Effector memory CD4-positive, alpha-beta T cell (primary cell): Measurements from ENCODE around the gene ATG9A.

ENCODE experiments used
- DNase-seq, 3 donors: peaks; one replicate each; pipeline ENCODE4 v3.0.0-alpha.2; 2020
- H3K27ac ChIP-seq: 2 replicates; pipeline ENCODE4 v1.7.0; 2013; ENCODE audit warnings: mild to moderate bottlenecking, low read length, moderate library complexity; ENCODE audit not compliant: insufficient read depth, poor library complexity, severe bottlenecking
- H3K27me3 ChIP-seq: replicated peaks from 2 replicates; pipeline ENCODE4 v1.7.0; 2013; ENCODE audit warnings: mild to moderate bottlenecking, low read length; ENCODE audit not compliant: insufficient read depth, control insufficient read depth, poor library complexity, severe bottlenecking
- H3K36me3 ChIP-seq: 2 replicates; pipeline ENCODE4 v1.7.0; 2013; ENCODE audit warnings: mild to moderate bottlenecking, low read length, moderate library complexity; ENCODE audit not compliant: control insufficient read depth, insufficient read depth
- H3K4me1 ChIP-seq: 2 replicates; pipeline ENCODE4 v1.7.0; 2013; ENCODE audit warnings: low read length, mild to moderate bottlenecking; ENCODE audit not compliant: control insufficient read depth, insufficient read depth, poor library complexity, severe bottlenecking
- H3K4me3 ChIP-seq: 2 replicates; pipeline ENCODE4 v1.7.0; 2013; ENCODE audit warnings: low read length, low read depth, mild to moderate bottlenecking; ENCODE audit not compliant: insufficient read depth, poor library complexity, severe bottlenecking
- H3K9me3 ChIP-seq: 2 replicates; pipeline ENCODE4 v1.7.0; 2013; ENCODE audit warnings: mild to moderate bottlenecking, low read length, moderate library complexity; ENCODE audit not compliant: control insufficient read depth

Gene ATG9A

DNA sequence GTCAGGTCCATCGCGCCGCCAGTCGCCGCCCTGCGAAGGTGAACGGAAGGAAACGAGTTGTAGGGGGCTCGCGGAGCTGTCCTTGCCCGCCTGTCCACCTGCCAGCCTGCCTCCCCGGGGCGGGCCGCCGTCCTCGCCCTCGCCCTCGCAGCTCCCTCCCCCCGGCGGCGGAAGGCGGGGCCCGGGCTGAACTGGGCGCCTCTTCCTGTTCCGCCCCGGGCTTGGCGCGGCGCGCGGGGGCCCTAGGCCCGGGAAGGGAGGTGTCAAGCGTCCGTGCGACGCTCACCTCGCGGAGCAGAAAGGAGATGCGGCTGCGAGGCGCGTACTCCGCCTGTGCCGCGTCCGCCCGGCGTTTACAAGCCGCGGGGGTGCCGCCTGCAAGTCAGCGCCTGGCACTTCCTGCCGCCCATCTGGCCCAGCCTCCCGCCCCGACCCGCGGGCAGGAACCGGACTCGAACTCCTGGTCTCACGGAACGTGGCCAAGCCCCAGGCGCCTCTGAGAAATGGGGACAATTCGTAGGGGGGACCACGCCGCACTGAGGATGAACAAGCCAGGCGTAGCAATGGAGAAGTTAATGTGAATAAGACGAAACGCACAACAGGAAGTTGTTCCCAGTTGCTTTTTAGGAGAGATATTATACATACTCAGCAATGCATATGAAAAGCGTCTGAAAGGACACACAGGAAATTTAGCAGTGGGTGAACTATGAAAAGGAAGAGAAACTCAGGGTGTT is 52.5 kb downstream of the ATG9A start, which contains the start of gene CNPPD1:
Gene CNPPD1 (minus strand): TSS at position 108 of the 734 bp plus-strand sequence. CDS start 97 bp downstream, at position 11.
- peaks cover 43% of the 10 kb centered on the region for H3K4me1 ChIP-seq
- H3K9me3 ChIP-seq: no peaks in the 10 kb centered on the region

GRCh38 chr2:219175928-219176817 is 53.3 kb downstream of the ATG9A start:
- Histone ChIP-seq H3K36me3 (peaks cover 43% of the 10 kb centered on the region), H3K4me3 (peak overlapping the region; percentile 82), H3K4me1 (peaks cover 43% of the 10 kb centered on the region), H3K27ac (peak overlapping the region; percentile 99), H3K27me3 (no peaks in the 10 kb centered on the region), H3K9me3 (no peaks in the 10 kb centered on the region)
- peak in 1 of 3 donors; percentile 5 for DNase-seq

More for the DNA sequence above, 52.5 kb downstream of the ATG9A start, which contains the start of gene CNPPD1:
- H3K4me3 ChIP-seq: peak within 1 kb of the TSS; percentile 82
- peaks cover 50% of the 10 kb centered on the region for H3K36me3 ChIP-seq
- H3K27me3 ChIP-seq: no peaks in the 10 kb centered on the region
- peak; percentile 76 to 84 (median 78) for DNase-seq
- H3K27ac ChIP-seq: peak within 1 kb of the TSS; percentile 99

GRCh38 chr2:219175486-219175885 is 54.0 kb downstream of the ATG9A start:
- H3K27ac ChIP-seq: no peak overlapping the region
- H3K36me3 ChIP-seq: peaks cover 36% of the 10 kb centered on the region
- no peaks in the 10 kb centered on the region for H3K27me3 ChIP-seq
- no peak for DNase-seq
- no peaks in the 10 kb centered on the region for H3K9me3 ChIP-seq
- H3K4me3 ChIP-seq: peak overlapping the region; percentile 82
- peaks cover 43% of the 10 kb centered on the region for H3K4me1 ChIP-seq

DNA sequence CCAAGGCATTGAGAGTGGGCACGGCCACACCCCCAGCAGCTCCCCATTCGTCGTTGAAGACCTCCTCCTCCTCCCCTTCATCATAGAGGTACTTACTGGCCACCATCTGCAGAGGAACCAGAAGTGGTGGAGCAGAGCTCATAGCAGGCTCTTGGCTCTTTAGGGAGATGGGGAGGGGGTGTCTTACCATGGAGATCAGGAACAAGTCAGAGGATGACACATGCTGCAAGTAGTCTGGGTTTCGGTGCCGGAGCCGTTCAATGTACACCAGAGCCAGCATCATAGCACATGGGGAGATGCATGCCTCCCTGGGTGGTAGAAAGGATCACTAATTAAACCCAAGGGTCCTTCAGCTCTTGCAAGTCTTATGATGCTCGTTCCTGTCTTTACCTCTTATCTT is 54.6 kb downstream of the ATG9A start:
- Histone ChIP-seq H3K9me3 (no peaks in the 10 kb centered on the region), H3K27ac (no peak overlapping the region), H3K27me3 (no peaks in the 10 kb centered on the region), H3K4me3 (no peak overlapping the region), H3K4me1 (peaks cover 43% of the 10 kb centered on the region), H3K36me3 (peaks cover 31% of the 10 kb centered on the region)
- no peak for DNase-seq

- no peak for DNase-seq
- Histone ChIP-seq H3K36me3 (peaks cover 31% of the 10 kb centered on the region), H3K27ac (no peak overlapping the region), H3K4me1 (peaks cover 36% of the 10 kb centered on the region), H3K4me3 (no peak overlapping the region), H3K9me3 (no peaks in the 10 kb centered on the region), H3K27me3 (no peaks in the 10 kb centered on the region)
Observed at GRCh38 chr2:219174146-219174545, 55.3 kb downstream of the ATG9A start.

- Histone ChIP-seq H3K27ac (no peak overlapping the region), H3K4me1 (peaks cover 30% of the 10 kb centered on the region), H3K9me3 (no peaks in the 10 kb centered on the region), H3K4me3 (no peak overlapping the region), H3K27me3 (no peaks in the 10 kb centered on the region), H3K36me3 (peaks cover 31% of the 10 kb centered on the region)
- no peak for DNase-seq
Observed at GRCh38 chr2:219173176-219173575, 56.3 kb downstream of the ATG9A start.

- no peaks in the 10 kb centered on the region for H3K27me3 ChIP-seq
- peaks cover 31% of the 10 kb centered on the region for H3K36me3 ChIP-seq
- H3K4me3 ChIP-seq: no peak overlapping the region
- no peak overlapping the region for H3K27ac ChIP-seq
- peaks cover 26% of the 10 kb centered on the region for H3K4me1 ChIP-seq
- no peaks in the 10 kb centered on the region for H3K9me3 ChIP-seq
- DNase-seq: no peak
Observed at GRCh38 chr2:219172231-219173154, 56.9 kb downstream of the ATG9A start.

DNA sequence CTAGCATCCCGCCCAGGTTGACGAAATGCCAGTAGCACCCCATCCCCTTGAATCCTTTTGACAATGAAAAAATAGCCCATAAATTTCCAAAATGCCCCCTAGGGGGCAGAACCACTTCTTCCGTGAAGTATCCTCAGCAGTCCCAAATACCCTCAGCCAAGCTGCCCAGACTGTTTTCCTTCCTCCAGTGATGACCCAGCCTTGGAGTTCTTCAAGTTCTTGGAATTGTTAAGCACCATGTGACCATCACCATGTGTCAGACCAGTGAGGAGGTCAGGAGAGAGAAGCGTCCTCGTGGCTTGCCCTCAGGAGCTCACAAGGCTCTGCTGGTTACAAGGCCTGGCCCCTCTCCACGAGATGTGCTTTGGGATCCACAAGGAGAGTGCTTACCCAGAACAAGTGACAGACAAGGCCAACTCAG is 58.2 kb downstream of the ATG9A start:
- Histone ChIP-seq H3K4me3 (no peak overlapping the region), H3K4me1 (peaks cover 18% of the 10 kb centered on the region), H3K36me3 (peaks cover 31% of the 10 kb centered on the region), H3K27me3 (no peaks in the 10 kb centered on the region), H3K9me3 (no peaks in the 10 kb centered on the region), H3K27ac (no peak overlapping the region)
- DNase-seq: peak in 1 of 3 donors; percentile 18

DNA sequence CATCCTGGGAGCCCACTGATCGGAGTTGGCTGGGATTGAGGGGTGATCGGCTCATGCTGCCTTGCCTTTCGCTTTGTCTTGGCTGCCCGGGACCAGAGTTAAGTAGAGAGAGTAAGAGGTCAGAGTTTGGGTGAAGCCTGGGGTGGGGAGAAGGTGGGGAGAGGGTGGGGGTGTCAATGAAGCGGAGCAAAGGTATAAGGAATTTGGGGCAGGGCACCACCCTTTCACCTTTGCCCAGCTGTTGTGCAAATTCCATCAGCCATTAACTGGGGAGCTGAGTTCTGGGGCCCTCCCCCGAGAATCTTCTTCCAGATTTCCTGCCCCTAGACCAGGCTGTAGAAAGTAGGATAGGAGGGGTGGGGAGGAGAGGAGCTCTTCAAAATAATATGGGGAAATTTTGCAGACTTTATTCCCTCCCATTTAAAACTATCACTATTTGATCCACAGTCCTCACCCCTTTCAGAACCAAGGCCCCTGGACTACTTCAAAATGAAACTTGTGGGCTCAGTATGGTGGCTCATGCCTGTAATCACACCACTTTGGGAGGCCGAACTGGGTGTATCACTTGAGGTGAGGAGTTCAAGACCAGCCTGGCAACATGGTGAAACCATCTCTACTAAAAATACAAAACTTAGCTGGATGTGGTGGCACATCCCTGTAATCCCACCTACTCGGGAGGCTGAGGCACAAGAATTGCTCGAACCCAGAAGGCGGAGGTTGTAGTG is 59.3 kb downstream of the ATG9A start, which contains the start of gene SLC23A3:
Gene SLC23A3 (minus strand): TSS at position 100 of the 725 bp plus-strand sequence. CDS start 45 bp downstream, at position 55.
- Histone ChIP-seq H3K9me3 (no peaks in the 10 kb centered on the region), H3K4me3 (no peak within 1 kb of the TSS), H3K27me3 (no peaks in the 10 kb centered on the region), H3K27ac (no peak within 1 kb of the TSS), H3K36me3 (peaks cover 31% of the 10 kb centered on the region), H3K4me1 (peaks cover 9% of the 10 kb centered on the region)
- DNase-seq: no peak
